GM20000 (cell line): ENCODE data around the gene CYP19A1.

ENCODE experiments used
- DNase-seq: peaks from one replicate; pipeline ENCODE4 v3.0.0; 2012; ENCODE audit warnings: low spot score
- CTCF ChIP-seq: IDR thresholded peaks from 2 replicates; pipeline ENCODE4 v1.5.1; 2012; ENCODE audit warnings: mild to moderate bottlenecking, control low read depth; ENCODE audit errors: extremely low read depth, missing control alignments

CYP19A1 gene

GRCh38 chr15:51229907-51230330 lies 108.5 kb downstream of the CYP19A1 start:
- peak; percentile 12 for TF ChIP-seq CTCF
- peak; percentile 35 for DNase-seq

- DNase-seq, result peak; percentile 76
- no peak for TF ChIP-seq CTCF
Measured at GRCh38 chr15:51227940-51228732, 110.3 kb downstream of the CYP19A1 start.

- DNase-seq, result no peak
- TF ChIP-seq CTCF, result no peak
Measured at GRCh38 chr15:51226576-51227210, 111.7 kb downstream of the CYP19A1 start.

GRCh38 chr15:51224428-51224827 lies 114.0 kb downstream of the CYP19A1 start:
- no peak for DNase-seq
- no peak for TF ChIP-seq CTCF

- DNase-seq, result no peak
- no peak for TF ChIP-seq CTCF
Measured at GRCh38 chr15:51223771-51224229, 114.6 kb downstream of the CYP19A1 start.

GRCh38 chr15:51218299-51218938 lies 120.0 kb downstream of the CYP19A1 start:
- no peak for TF ChIP-seq CTCF

GRCh38 chr15:51212909-51213308 lies 125.5 kb downstream of the CYP19A1 start:
- TF ChIP-seq CTCF, result no peak
- DNase-seq, result no peak

More at GRCh38 chr15:51218299-51218938, 120.0 kb downstream of the CYP19A1 start:
- DNase-seq, result no peak
